K562 (cell line): Measurements from ENCODE around the gene LARP6. TPM values are rescaled to one million over a fixed set of nuclear protein-coding genes. Genes with fewer than 3 reads are reported as not detected.

ENCODE experiments used
- ATAC-seq: fragments of 200-7000 bp; cut with Tn5 transposase; 3 replicates; pipeline ENCODE4 v1.9.1; 2020; ENCODE audit warnings: moderate library complexity
- BruUV-seq: library from RNA; stranded (reverse); fragments of 400-500 nt; replicated peaks from 2 replicates; lab custom pipeline; 2021; lab: Mats Ljungman, UMichigan
- CTCF ChIA-PET: fragments of 300-600 bp; formaldehyde crosslinking; extraction: SDS; loops from one replicate; lab custom pipeline; 2021; ENCODE audit warnings: low intra/inter-chr PET ratio; lab: Yijun Ruan, JAX
- POLR2A ChIA-PET: fragments of 300-600, 350-650 bp; sonication (Branson Sonifier 250); formaldehyde crosslinking; extraction: SDS; loops from one replicate; lab custom pipeline; 2021; ENCODE audit warnings: antibody characterized with exemption, inconsistent platforms; lab: Yijun Ruan, JAX
- DNase-seq, 4 experiments: peaks; one replicate each; pipeline versions ENCODE4 v3.0.0 to v3.0.0-alpha.2; 2011 to 2018; ENCODE audit warnings: low spot score in 3 of 4, mixed read lengths in 3 of 4; ENCODE audit errors: extremely low read depth in 1 of 4
- FAIRE-seq: peaks from 2 replicates; lab custom pipeline; 2011; peaks lifted over from hg19 to GRCh38; lab: Jason Lieb, UNC
- H2AFZ ChIP-seq: 2 replicates; pipeline ENCODE4 v1.6.0; 2011; ENCODE audit warnings: low read depth, low read length, control low read depth, inconsistent platforms
- H3K27ac ChIP-seq: fragments of 200-600 bp; 3 replicates; pipeline ENCODE4 v1.8.0; 2011; ENCODE audit warnings: low read depth, mild to moderate bottlenecking, control low read depth, inconsistent platforms, low read length, moderate library complexity, mixed read lengths; ENCODE audit errors: extremely low read depth
- H3K27me3 ChIP-seq, 2 experiments: fragments of 300-600 bp in 1 of 2; 2 replicates in 1 of 2; 3 replicates in 1 of 2; pipeline versions ENCODE4 v1.6.0 to v1.8.0; 2011; ENCODE audit warnings: inconsistent platforms in 2 of 2, low read length in 2 of 2, mild to moderate bottlenecking in 1 of 2, mixed read lengths in 1 of 2, moderate library complexity in 1 of 2; ENCODE audit not compliant: control insufficient read depth in 2 of 2, insufficient read depth in 2 of 2
- H3K36me3 ChIP-seq: fragments of 300-600 bp; 3 replicates; pipeline ENCODE4 v1.8.0; 2011; ENCODE audit warnings: mild to moderate bottlenecking, low read length, inconsistent platforms; ENCODE audit not compliant: control insufficient read depth, insufficient read depth
- H3K4me1 ChIP-seq, 2 experiments: fragments of 200-600 bp in 1 of 2; replicated peaks in 1 of 2; 2 replicates in 1 of 2; 3 replicates in 1 of 2; pipeline versions ENCODE4 v1.5.1 to v1.8.0; 2011; ENCODE audit warnings: inconsistent platforms in 2 of 2, low read length in 2 of 2, mild to moderate bottlenecking in 1 of 2, mixed read lengths in 1 of 2, moderate library complexity in 1 of 2; ENCODE audit not compliant: control insufficient read depth in 2 of 2, insufficient read depth in 2 of 2
- H3K4me2 ChIP-seq: 2 replicates; pipeline ENCODE4 v1.6.1; 2011; ENCODE audit warnings: low read length, control low read depth, inconsistent platforms, mixed read lengths; ENCODE audit not compliant: insufficient read depth
- H3K4me3 ChIP-seq: fragments of 200-600 bp; sonication (generic), shearing (Covaris generic); 2 replicates; pipeline ENCODE4 v1.5.1; 2016; ENCODE audit warnings: control low read depth, inconsistent platforms
- H3K79me2 ChIP-seq: fragments of 200-600 bp; 3 replicates; pipeline ENCODE4 v1.8.0; 2011; ENCODE audit warnings: low read length, inconsistent platforms; ENCODE audit not compliant: control insufficient read depth, insufficient read depth
- H3K9ac ChIP-seq, 2 experiments: 2 replicates each; pipeline versions ENCODE4 v1.6.0 to v1.6.1; 2011; ENCODE audit warnings: low read depth in 2 of 2, low read length in 2 of 2, control low read depth in 1 of 2, inconsistent platforms in 1 of 2, mild to moderate bottlenecking in 1 of 2, mixed read lengths in 1 of 2; ENCODE audit not compliant: insufficient read depth in 1 of 2
- H3K9me1 ChIP-seq: one replicate; pipeline ENCODE4 v1.6.0; 2011; ENCODE audit warnings: inconsistent platforms, mild to moderate bottlenecking, low read length, moderate library complexity; ENCODE audit not compliant: control insufficient read depth, insufficient read depth
- H3K9me3 ChIP-seq: replicated peaks from 2 replicates; pipeline ENCODE4 v1.5.1; 2011; ENCODE audit warnings: low read depth, low read length, inconsistent platforms; ENCODE audit not compliant: control insufficient read depth, insufficient read depth
- H4K20me1 ChIP-seq: replicated peaks from 2 replicates; pipeline ENCODE4 v1.6.1; 2011; ENCODE audit warnings: low read length, inconsistent platforms, mixed read lengths; ENCODE audit not compliant: control insufficient read depth, insufficient read depth
- KLF10 ChIP-seq: fragments of 250-450 bp; sonication (Bioruptor Pico); IDR thresholded peaks from 2 replicates; pipeline ENCODE4 v1.6.1; 2021; ENCODE audit warnings: matching md5 sums
- WGBS: fragments of 100-300 bp; shearing (Covaris generic); methylation state at CpG from one replicate; pipeline ENCODE4 v1.1.6; 2016; ENCODE audit warnings: low coverage, mixed read lengths; ENCODE audit not compliant: insufficient coverage; ENCODE audit errors: missing lambda C conversion rate; 5-methylcytosine and 5-hydroxymethylcytosine counted together
- in situ Hi-C: fragments of 300-500 bp; cut with MboI; formaldehyde crosslinking; loops from 4 replicates; pipeline ENCODE4 v1.15.0; 2018; ENCODE audit warnings: inconsistent platforms, mixed read lengths
- intact Hi-C: fragments of 100-400 bp; cut with micrococcal nuclease; formaldehyde crosslinking; loops from 2 replicates; pipeline ENCODE4 v1.14.2; 2022
- polyA plus RNA-seq, 8 experiments: library from polyadenylated mRNA; depleted of rRNA in 4 of 8; stranded (reverse) in 5 of 8; unstranded in 3 of 8; fragments of >200 nt; fragmentation: Nextera tagmentation in 2 of 8; fragmentation: Illumina TruSeq in 1 of 8; extraction: Ambion mirVana in 2 of 8; extraction: Trizol in 1 of 8; gene quantifications; 2 replicates each; pipeline versions ENCODE4 v1.2.1 to v1.2.3, GENCODE V29; 2011 to 2014; ENCODE audit warnings: inconsistent platforms in 1 of 8, missing spikeins in 1 of 8
- total RNA-seq, 7 experiments: library from RNA; depleted of rRNA in 6 of 7; stranded (reverse); fragments of >200 nt in 6 of 7; fragmentation: Illumina TruSeq in 2 of 7; extraction: Trizol in 2 of 7; gene quantifications; 2 replicates each; pipeline versions ENCODE4 v1.2.1 to v1.2.3, GENCODE V29; 2011 to 2021; ENCODE audit warnings: low replicate concordance in 1 of 7
- TF ChIP-seq, protein P1 (sequence below): fragments of 250-450 bp; sonication (Bioruptor Pico); IDR thresholded peaks from 2 replicates; pipeline ENCODE4 v1.5.1; 2021; ENCODE audit warnings: mild to moderate bottlenecking
- TF ChIP-seq, protein P2 (sequence below): fragments of 200-800 bp; sonication (Bioruptor generic); IDR thresholded peaks from 2 replicates; pipeline ENCODE4 v1.6.1; 2017; ENCODE audit warnings: missing genetic modification characterization, missing compliant biosample characterization
- TF ChIP-seq, protein P3 (sequence below), 2 experiments: IDR thresholded peaks; 2 replicates each; pipeline ENCODE4 v1.6.1; 2011; ENCODE audit warnings: borderline replicate concordance in 1 of 2, control low read depth in 1 of 2, low read depth in 1 of 2, low read length in 1 of 2, mild to moderate bottlenecking in 1 of 2, mixed read lengths in 1 of 2, moderate library complexity in 1 of 2; ENCODE audit not compliant: insufficient read depth in 1 of 2, insufficient read length in 1 of 2, poor library complexity in 1 of 2, severe bottlenecking in 1 of 2; ENCODE audit errors: extremely low read depth in 1 of 2
- TF ChIP-seq, protein P4 (sequence below): fragments of 250-450 bp; sonication (Bioruptor Pico); IDR thresholded peaks from 2 replicates; pipeline ENCODE4 v1.8.0; 2022; ENCODE audit warnings: moderate library complexity, mild to moderate bottlenecking, inconsistent platforms

Gene LARP6
- total and polyA plus RNA-seq, 9 of the 15 experiments (the other 6 are each of a cell fraction or from before 2014, with no cell fraction given), result not detected

DNA sequence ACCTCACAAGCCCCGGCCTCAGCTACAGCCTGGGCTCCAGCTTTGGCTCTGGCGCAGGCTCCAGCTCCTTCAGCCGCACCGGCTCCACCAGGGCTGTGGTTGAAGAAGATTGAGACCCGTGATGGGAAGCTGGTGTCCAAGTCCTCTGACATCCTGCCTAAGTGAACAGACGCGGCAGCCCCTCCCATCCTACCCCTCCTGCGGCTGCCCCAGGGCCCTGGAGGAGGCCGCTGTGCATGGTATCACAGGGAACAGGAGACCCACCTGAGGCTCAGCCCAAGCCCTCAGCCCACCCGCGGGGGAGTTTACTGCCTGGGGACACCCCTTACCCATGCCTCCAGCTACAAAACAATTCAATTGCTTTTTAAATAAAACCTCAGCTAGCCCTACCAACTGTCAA lies 6.0 kb upstream of the LARP6 start:
- in situ Hi-C loops (no loop called here), intact Hi-C loops (no loop called here)

More for the DNA sequence above, 6.0 kb upstream of the LARP6 start:
- ChIA-PET POLR2A (no interaction called here), CTCF (no interaction called here)
- H3K4me2 ChIP-seq, result no peak overlapping the region
- no peaks in the 10 kb centered on the region for H3K79me2 ChIP-seq
- no peaks in the 10 kb centered on the region for H3K9me3 ChIP-seq
- H3K9me1 ChIP-seq, result no peaks in the 10 kb centered on the region
- H3K27me3 ChIP-seq, result peaks cover 0 to 2% of the 10 kb centered on the region in 2 experiments; a peak in 1 of 5 replicates
- DNase-seq (no peak), FAIRE-seq (no peak), ATAC-seq (no peak)
- H2AFZ ChIP-seq, result no peak overlapping the region
- WGBS, result 3% methylated on average over 10 of the region's 11 CpGs
- TF ChIP-seq KLF10 (CRISPR knock-in tag), result no peak
- TF ChIP-seq, protein P1, sequence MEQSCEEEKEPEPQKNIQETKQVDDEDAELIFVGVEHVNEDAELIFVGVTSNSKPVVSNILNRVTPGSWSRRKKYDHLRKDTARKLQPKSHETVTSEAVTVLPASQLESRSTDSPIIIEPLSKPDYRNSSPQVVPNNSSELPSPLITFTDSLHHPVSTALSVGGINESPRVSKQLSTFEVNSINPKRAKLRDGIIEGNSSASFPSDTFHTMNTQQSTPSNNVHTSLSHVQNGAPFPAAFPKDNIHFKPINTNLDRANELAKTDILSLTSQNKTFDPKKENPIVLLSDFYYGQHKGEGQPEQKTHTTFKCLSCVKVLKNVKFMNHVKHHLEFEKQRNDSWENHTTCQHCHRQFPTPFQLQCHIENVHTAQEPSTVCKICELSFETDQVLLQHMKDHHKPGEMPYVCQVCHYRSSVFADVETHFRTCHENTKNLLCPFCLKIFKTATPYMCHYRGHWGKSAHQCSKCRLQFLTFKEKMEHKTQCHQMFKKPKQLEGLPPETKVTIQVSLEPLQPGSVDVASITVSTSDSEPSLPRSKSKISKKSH, result no peak
- TF ChIP-seq, protein P2, sequence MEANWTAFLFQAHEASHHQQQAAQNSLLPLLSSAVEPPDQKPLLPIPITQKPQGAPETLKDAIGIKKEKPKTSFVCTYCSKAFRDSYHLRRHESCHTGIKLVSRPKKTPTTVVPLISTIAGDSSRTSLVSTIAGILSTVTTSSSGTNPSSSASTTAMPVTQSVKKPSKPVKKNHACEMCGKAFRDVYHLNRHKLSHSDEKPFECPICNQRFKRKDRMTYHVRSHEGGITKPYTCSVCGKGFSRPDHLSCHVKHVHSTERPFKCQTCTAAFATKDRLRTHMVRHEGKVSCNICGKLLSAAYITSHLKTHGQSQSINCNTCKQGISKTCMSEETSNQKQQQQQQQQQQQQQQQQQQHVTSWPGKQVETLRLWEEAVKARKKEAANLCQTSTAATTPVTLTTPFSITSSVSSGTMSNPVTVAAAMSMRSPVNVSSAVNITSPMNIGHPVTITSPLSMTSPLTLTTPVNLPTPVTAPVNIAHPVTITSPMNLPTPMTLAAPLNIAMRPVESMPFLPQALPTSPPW (CRISPR knock-in tag), result no peak
- TF ChIP-seq, protein P3, sequence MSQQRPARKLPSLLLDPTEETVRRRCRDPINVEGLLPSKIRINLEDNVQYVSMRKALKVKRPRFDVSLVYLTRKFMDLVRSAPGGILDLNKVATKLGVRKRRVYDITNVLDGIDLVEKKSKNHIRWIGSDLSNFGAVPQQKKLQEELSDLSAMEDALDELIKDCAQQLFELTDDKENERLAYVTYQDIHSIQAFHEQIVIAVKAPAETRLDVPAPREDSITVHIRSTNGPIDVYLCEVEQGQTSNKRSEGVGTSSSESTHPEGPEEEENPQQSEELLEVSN (IDR thresholded peaks at IDR 0.05; ENCODE audit: borderline replicate concordance in 1 of 2, extremely low read depth in 1 of 2, insufficient read depth in 1 of 2, insufficient read length in 1 of 2, low read depth in 1 of 2, low read length in 1 of 2, poor library complexity in 1 of 2, severe bottlenecking in 1 of 2), result no peak
- TF ChIP-seq, protein P4, sequence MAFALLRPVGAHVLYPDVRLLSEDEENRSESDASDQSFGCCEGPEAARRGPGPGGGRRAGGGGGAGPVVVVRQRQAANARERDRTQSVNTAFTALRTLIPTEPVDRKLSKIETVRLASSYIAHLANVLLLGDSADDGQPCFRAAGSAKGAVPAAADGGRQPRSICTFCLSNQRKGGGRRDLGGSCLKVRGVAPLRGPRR (CRISPR knock-in tag), result no peak
- no peaks in the 10 kb centered on the region for H3K4me1 ChIP-seq
- no TSS peak for BruUV-seq
- H3K4me3 ChIP-seq, result no peak overlapping the region
- H3K27ac ChIP-seq, result no peak overlapping the region
- H3K36me3 ChIP-seq, result no peaks in the 10 kb centered on the region
- H3K9ac ChIP-seq, result no peak overlapping the region
- H4K20me1 ChIP-seq, result no peaks in the 10 kb centered on the region
